Memory B cell (primary cell): ENCODE measurements around the gene SPATA2.

Source experiments
- ATAC-seq: fragments of 150-1000 bp; cut with Tn5 transposase; 2 replicates; pipeline ENCODE4 v1.10.0; 2021; ENCODE audit warnings: low read depth, mild to moderate bottlenecking, moderate library complexity
- DNase-seq, 2 donors: peaks; one replicate each; pipeline ENCODE4 v3.0.0; 2022; ENCODE audit warnings: low spot score in 2 of 2
- H3K27ac Mint-ChIP-seq: one replicate; pipeline ENCODE4 v1.8.0; 2022; ENCODE audit warnings: mild to moderate bottlenecking, moderate library complexity, mixed read lengths
- H3K27me3 Mint-ChIP-seq: one replicate; pipeline ENCODE4 v1.8.0; 2022; ENCODE audit warnings: mixed read lengths
- H3K36me3 Mint-ChIP-seq: one replicate; pipeline ENCODE4 v1.8.0; 2022; ENCODE audit warnings: mild to moderate bottlenecking, mixed read lengths
- H3K4me1 Mint-ChIP-seq: one replicate; pipeline ENCODE4 v1.8.0; 2022; ENCODE audit warnings: mixed read lengths
- H3K4me3 Mint-ChIP-seq: one replicate; pipeline ENCODE4 v1.8.0; 2022; ENCODE audit warnings: mild to moderate bottlenecking, moderate library complexity, mixed read lengths
- H3K9me3 Mint-ChIP-seq: one replicate; pipeline ENCODE4 v1.8.0; 2022; ENCODE audit warnings: mixed read lengths

SPATA2 gene

DNA sequence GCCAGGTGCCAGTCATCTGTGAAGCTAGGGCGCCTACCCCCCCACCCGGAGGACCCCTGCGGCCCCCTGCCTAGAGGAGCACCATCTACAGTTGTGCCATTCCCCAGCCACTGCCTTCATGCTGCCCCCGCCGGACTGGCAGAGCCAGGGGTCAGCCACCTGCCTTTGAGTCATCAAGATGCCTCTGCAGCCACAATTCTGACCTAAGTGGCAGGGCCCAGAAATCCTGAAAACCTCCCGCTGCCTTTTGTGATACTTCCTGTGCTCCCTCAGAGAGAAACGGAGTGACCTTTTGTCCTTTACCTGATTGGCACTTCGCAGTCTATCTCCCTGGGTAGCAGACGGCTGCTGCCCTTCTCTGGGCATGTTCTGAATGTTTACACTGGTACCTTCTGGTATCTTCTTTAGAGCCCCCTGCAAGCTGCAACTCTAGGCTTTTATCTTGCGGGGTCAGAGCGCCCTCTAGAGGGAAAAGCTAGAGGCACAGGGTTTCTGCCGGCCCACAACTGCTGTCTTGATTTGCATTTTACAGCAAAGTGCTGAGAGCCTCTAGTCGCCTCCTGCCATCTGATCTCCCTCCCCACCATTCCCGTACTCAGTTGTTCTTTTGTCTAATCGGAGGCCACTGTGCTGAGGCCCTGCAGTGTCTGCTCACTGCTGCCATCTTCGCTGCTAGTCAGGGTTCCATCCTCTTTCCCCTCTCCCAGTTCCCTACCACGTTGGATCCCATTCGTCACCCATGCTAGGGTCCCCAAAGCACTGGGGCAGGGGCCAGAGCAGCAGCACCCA lies 26.9 kb downstream of the SPATA2 start:
- peak overlapping the region; percentile 63 for H3K27ac Mint-ChIP-seq
- no peak overlapping the region for H3K4me3 Mint-ChIP-seq
- no peaks in the 10 kb centered on the region for H3K27me3 Mint-ChIP-seq
- peak; percentile 84 for ATAC-seq
- H3K4me1 Mint-ChIP-seq = peaks cover 13% of the 10 kb centered on the region
- H3K9me3 Mint-ChIP-seq = no peaks in the 10 kb centered on the region
- H3K36me3 Mint-ChIP-seq = peaks cover 14% of the 10 kb centered on the region
- DNase-seq = peak; percentile 65 to 68

DNA sequence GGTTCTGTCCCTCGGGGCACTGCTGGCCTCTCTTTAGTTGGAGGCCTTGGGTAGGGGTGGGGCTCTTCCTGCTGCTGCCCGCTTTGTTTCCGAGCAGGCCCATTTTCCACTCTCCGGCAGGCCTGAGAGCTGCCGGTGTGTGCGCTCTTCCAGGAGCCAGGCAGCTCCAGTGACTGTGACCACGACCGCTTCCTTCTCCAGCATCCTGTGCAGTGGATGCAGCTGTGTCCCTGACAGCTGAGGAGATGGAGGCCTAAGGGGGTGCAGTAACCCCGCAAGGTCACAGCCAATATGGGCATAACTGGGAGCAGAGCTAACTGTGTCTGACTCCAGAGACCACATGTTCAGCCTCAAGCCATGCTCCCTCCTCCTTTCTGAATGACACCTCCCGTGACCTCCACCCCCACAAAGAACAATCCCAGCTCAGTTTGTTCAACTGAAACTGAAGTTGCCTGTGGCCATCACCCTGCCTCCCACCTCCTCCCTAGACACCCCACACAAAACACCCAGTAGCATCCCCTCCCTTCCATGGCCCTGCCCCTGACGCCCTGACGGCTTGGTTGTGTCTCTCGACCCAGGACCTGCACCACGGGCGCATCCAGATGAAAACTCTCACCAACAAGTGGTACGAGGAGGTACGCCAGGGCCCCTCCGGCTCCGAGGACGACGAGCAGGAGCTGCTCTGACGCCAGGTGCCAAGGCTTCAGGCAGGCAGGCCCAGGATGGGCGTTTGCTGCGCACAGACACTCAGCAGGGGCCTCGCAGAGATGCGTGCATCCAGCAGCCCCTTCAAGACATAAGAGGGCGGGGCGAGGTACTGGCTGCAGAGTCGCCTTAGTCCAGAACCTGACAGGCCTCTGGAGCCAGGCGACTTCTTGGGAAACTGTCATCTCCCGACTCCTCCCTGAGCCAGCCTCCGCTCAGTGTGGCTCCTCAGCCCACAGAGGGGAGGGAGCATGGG lies 27.8 kb downstream of the SPATA2 start:
- H3K36me3 Mint-ChIP-seq = peaks cover 18% of the 10 kb centered on the region
- DNase-seq (no peak), ATAC-seq (no peak)
- no peak overlapping the region for H3K4me3 Mint-ChIP-seq
- H3K27me3 Mint-ChIP-seq = no peaks in the 10 kb centered on the region
- peaks cover 11% of the 10 kb centered on the region for H3K4me1 Mint-ChIP-seq
- H3K9me3 Mint-ChIP-seq = no peaks in the 10 kb centered on the region
- H3K27ac Mint-ChIP-seq = no peak overlapping the region

DNA sequence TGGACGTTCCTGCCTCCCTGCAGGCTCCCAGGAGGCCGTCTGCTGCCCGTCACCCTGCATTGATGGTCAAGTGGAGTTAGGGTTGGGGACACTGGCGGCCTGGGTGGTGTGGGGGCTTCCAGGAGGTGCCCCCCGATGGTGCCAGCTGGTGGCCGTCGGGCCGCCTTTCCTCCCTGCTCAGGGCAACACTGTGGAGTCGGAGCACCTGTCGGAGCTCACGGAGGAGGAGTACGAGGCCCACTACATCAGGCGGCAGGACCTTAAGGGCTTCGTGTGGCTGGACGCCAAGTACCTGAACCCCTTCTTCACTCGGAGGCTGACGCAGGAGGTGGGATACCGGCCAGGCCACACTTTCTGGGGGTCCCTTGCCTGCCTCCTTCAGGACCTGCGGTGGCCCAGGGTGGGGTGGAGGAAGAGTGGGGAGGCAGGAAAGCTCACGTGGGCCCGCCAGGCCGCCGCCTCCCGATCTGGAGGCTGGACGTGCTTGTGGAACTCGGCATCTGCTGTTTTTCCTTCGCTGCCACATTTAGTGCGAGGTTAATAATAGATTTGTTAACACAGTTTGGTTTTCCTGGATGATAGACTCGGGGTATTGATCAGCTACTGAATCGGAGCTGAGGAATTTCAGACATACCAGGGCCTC lies 28.6 kb downstream of the SPATA2 start:
- H3K4me1 Mint-ChIP-seq = peaks cover 11% of the 10 kb centered on the region
- peaks cover 24% of the 10 kb centered on the region for H3K36me3 Mint-ChIP-seq
- H3K27ac Mint-ChIP-seq = no peak overlapping the region
- ATAC-seq (no peak), DNase-seq (no peak)
- no peaks in the 10 kb centered on the region for H3K9me3 Mint-ChIP-seq
- no peak overlapping the region for H3K4me3 Mint-ChIP-seq
- H3K27me3 Mint-ChIP-seq = no peaks in the 10 kb centered on the region

DNA sequence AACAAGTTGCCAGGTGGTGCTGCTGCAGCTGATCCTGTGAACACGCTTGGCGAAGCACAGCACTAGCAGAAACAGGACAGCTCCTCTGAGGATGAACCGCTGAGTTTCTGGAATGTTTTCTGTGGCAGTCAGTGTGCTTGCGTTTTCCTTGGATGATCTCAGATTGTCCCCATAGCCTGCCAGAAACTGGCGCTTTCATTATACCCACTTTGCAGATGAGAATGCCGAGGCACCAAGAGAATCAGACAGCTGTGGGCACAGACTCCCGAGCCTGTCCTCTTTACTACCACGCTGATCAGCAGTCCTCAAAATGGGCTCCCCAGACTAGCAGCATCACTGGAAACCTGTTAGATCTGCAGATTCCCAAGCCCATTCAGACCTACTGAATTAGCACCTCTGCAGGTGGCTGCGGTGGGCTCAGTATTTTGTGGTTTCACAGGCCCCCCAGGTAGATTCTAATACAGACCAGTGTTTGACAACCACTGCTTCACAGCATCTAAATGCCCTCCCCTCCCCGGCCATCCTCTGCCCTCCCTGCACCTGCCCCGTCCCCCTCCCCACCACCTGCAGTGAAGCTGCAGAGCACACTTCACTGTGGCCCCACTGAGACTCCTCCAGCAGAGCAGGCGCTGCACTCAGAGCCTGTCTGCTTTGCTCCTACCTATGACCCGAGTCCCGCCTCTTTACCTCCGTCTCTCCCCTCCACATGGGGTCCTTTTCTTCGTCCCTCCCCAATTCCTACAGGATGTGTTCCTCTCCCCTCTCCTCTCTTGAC lies 29.6 kb downstream of the SPATA2 start:
- Mint-ChIP-seq H3K9me3 (no peaks in the 10 kb centered on the region), H3K4me3 (no peak overlapping the region), H3K27me3 (no peaks in the 10 kb centered on the region), H3K27ac (no peak overlapping the region), H3K4me1 (peaks cover 11% of the 10 kb centered on the region), H3K36me3 (peaks cover 24% of the 10 kb centered on the region)
- DNase-seq = no peak
- no peak for ATAC-seq

DNA sequence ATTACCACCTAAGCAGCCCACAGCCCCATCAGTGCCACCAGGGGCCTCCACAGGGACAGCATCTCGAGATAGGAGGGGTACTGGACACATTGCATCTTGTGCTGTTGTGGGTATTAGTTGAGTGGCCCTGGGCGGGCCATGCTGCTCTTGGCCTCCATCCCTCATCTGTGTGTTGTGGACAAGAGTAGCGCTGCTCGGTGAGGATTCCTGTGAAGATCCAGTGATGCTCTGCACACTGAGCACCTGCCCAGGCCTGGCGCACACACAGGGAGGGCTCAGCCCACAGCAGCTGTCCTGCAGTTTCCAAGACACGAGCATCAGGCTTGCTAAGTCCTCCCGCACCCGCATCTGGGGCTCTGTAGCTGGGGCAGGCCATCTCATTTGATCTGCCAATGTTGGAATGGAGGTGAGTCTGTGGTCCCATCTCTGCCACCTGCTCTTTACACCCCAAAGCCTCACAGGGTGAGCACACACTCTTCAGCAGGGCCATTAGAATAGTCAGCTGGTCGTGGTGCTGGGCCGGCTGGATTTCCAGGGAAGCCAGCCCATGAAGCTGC lies 32.0 kb downstream of the SPATA2 start:
- no peak for ATAC-seq

DNA sequence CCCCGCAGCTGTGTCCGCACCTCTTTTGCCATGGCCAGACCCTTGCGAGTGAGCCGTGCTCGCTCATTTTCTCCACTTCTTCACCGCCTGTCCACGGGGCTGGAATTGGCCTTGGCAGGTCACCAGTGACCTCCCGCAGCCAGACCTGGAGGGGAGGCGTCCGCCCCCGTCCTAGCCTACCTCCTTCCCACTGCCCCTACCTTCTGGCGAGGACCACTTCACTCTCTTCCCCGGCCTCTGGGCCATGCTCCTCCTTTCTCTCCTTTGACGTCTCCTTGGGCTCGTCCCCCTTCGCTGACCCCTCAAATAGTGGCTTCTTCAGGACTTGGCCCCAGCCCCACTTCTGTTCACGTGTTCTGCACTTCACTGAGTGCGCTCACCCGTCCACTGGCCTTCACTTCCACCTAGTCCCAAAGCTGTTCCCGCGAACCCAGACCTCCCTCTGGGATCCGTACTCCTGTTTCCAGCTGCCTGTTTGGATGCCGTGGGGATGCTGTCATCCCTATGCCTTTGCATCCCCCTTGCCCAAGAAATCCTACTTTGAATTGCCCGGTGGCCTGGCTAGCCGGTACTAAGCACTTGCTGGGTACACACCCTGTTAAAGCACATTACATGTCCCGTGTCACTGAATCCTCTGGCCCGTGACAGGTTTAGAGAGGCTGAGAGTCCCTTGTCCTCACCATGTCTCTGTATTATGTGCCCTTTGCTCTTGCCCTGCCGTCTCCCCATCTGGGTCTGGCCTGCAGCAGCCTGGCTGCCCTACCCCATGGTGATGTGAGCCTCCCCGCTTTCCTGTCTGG lies 33.0 kb downstream of the SPATA2 start:
- no peak overlapping the region for H3K4me3 Mint-ChIP-seq
- ATAC-seq (no peak), DNase-seq (no peak)
- no peaks in the 10 kb centered on the region for H3K27me3 Mint-ChIP-seq
- H3K36me3 Mint-ChIP-seq = peaks cover 30% of the 10 kb centered on the region
- H3K9me3 Mint-ChIP-seq = no peaks in the 10 kb centered on the region
- no peak overlapping the region for H3K27ac Mint-ChIP-seq
- H3K4me1 Mint-ChIP-seq = no peaks in the 10 kb centered on the region

More for the DNA sequence above, 32.0 kb downstream of the SPATA2 start:
- peaks cover 28% of the 10 kb centered on the region for H3K36me3 Mint-ChIP-seq
- no peak overlapping the region for H3K4me3 Mint-ChIP-seq
- H3K9me3 Mint-ChIP-seq = no peaks in the 10 kb centered on the region
- no peak overlapping the region for H3K27ac Mint-ChIP-seq
- H3K4me1 Mint-ChIP-seq = peaks cover under 1% of the 10 kb centered on the region
- DNase-seq = no peak
- no peaks in the 10 kb centered on the region for H3K27me3 Mint-ChIP-seq

DNA sequence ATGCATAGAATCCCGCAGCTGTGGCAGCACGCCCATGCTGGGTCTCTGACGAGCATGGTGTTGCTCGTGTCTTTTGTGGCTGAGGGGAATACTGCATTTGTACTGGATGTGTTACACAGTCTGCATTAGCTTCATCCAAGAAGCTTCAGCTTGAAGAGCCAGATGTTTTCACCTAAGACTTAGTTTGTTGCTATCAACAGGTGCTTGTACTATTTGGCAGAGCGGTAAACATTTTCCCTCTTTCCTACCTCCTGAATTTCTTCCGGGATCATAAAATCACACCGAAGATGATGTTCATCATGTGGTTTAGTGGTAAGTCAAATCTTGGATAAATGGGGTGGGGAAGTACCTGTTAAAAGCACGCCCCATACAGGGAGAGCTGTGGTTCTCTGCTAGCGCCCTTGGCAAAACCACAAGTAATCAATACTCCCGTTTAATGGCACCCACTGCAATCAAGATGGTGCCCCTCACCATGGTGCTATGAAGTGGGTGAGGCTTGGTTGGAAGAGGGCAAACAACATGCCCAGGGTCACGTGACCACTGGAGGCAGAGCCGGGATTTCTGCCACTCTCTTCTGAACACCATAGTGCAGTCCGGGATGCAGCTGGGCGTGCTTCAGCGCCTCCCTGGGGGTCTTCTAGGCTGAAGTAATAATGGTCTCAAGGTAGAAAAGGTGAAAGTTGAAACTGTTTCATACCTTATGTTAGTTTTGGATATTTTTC lies 34.4 kb downstream of the SPATA2 start:
- no peak overlapping the region for H3K4me3 Mint-ChIP-seq
- H3K36me3 Mint-ChIP-seq = peaks cover 25% of the 10 kb centered on the region
- no peak for DNase-seq
- ATAC-seq = no peak
- no peaks in the 10 kb centered on the region for H3K4me1 Mint-ChIP-seq
- no peak overlapping the region for H3K27ac Mint-ChIP-seq
- H3K27me3 Mint-ChIP-seq = no peaks in the 10 kb centered on the region
- H3K9me3 Mint-ChIP-seq = no peaks in the 10 kb centered on the region

DNA sequence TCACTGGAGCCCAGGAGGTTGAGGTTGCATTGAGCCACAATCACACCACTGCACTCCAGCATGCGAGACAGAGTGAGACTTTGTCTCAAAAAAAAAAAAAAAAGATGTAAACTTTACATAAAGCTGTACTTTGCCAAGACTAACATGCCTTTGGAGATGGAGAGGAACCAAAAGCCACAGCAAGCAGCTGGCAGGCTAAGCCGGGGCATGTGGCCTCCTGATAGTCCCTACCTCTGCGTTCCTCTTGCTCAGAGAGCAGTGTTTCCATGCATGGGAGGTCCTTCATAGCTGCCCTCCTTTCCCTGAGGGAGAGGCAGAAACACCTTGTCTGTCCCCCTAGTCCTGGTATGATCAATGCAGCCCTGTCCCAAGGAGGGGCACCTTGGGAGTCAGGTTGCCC lies 35.2 kb downstream of the SPATA2 start:
- no peaks in the 10 kb centered on the region for H3K4me1 Mint-ChIP-seq
- H3K36me3 Mint-ChIP-seq = peaks cover 25% of the 10 kb centered on the region
- no peaks in the 10 kb centered on the region for H3K9me3 Mint-ChIP-seq
- no peak overlapping the region for H3K4me3 Mint-ChIP-seq
- ATAC-seq (no peak), DNase-seq (no peak)
- H3K27me3 Mint-ChIP-seq = no peaks in the 10 kb centered on the region
- H3K27ac Mint-ChIP-seq = no peak overlapping the region

DNA sequence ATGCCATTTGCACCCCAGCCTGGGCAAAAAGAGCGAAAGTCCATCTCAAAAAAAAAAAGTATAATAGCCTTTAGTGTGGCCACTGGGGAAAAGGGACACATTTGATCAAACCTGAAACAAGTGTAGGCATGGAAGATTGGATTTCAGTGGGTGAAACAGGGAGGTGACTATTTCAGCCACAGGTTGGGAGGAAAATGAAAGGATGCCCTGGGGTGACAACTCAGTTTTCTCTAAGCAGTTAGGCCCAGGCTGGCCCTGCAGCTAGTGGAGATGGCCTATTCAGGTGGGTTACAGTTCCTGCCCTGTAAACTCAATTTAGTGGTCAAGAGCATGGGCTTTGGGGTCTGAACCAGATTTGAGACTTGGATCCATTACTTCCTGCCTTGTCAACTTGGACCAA lies 36.4 kb downstream of the SPATA2 start:
- Mint-ChIP-seq H3K9me3 (no peaks in the 10 kb centered on the region), H3K4me3 (no peak overlapping the region), H3K36me3 (peaks cover 27% of the 10 kb centered on the region), H3K27me3 (no peaks in the 10 kb centered on the region), H3K4me1 (no peaks in the 10 kb centered on the region), H3K27ac (no peak overlapping the region)
- DNase-seq (no peak), ATAC-seq (no peak)

DNA sequence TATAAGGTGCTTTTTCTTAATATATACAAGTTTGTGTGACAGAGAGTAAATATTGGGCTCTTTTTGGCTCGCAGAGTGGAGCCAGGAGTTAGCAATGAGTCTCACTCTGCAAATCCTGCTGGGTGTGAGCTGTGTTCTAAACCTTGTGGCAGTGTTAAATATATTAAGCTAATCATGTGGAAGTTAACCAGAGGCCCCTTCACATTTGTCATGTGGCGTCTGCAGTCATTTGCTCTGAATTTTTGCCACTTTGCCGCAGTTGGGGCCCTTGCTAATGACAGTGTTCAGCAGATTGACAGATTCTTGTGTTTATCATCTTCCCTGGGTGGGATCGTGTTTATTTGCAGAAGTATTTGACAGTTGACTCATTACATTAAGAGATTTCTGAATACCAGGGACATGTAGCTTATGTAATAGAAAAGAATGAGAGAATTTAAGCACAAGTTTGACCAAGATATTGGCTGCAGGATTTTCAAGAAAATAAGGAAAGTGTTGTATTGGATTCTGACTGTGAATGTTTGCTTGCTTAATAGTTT lies 37.9 kb downstream of the SPATA2 start:
- Mint-ChIP-seq H3K9me3 (no peaks in the 10 kb centered on the region), H3K27me3 (no peaks in the 10 kb centered on the region), H3K27ac (no peak overlapping the region), H3K4me1 (no peaks in the 10 kb centered on the region), H3K4me3 (no peak overlapping the region), H3K36me3 (peaks cover 21% of the 10 kb centered on the region)
- ATAC-seq = no peak
- DNase-seq = no peak

DNA sequence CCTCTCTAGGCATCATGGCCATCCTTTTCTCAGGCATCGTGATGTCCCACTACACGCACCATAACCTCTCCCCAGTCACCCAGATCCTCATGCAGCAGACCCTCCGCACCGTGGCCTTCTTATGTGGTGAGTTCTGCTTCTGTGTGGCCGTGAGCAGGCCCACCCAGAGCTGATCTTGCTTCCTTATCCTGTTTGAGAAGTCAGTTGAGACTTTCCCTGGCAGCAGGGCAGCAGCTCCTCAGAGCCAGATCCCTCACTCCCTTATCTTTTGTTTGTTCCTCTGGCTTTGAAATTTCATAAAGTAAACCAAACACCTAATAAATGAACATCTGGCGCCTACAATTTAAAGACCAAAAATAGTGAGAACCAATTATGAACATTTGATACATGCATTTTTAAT lies 40.6 kb downstream of the SPATA2 start:
- no peak for ATAC-seq
- Mint-ChIP-seq H3K27me3 (no peaks in the 10 kb centered on the region), H3K4me1 (no peaks in the 10 kb centered on the region), H3K9me3 (no peaks in the 10 kb centered on the region), H3K27ac (no peak overlapping the region), H3K4me3 (no peak overlapping the region), H3K36me3 (peaks cover 17% of the 10 kb centered on the region)
- no peak for DNase-seq

DNA sequence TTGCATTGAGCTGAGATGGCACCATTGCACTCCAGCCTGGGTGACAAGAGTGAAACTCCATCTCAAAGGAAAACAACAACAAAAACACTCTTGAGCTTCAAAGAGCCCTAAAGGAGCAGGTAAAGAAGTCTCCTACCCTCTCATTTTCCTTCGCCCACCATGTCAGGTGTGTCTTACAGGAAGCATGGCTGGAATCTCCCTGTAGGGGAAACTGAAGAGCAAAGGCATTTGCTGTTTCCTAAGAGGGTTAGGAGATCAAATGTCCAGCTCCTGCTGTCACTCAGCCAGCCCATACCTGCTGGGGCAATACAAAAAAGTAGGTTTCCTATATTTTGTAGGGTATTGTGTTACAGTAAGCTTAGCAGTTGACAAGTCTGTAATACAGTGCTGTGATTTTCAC lies 43.3 kb downstream of the SPATA2 start:
- Mint-ChIP-seq H3K4me1 (peaks cover 9% of the 10 kb centered on the region), H3K4me3 (no peak overlapping the region), H3K36me3 (peaks cover 12% of the 10 kb centered on the region), H3K27ac (no peak overlapping the region), H3K9me3 (no peaks in the 10 kb centered on the region), H3K27me3 (no peaks in the 10 kb centered on the region)
- no peak for ATAC-seq
- no peak for DNase-seq
